ENCODE measurements around the gene TTC21A. TPM values are rescaled to one million over a fixed set of nuclear protein-coding genes. Genes with fewer than 3 reads are reported as not detected.

Gene TTC21A
- total and polyA plus RNA-seq, 8 donors = 3.1 to 31.3 (median 6.1) TPM

DNA sequence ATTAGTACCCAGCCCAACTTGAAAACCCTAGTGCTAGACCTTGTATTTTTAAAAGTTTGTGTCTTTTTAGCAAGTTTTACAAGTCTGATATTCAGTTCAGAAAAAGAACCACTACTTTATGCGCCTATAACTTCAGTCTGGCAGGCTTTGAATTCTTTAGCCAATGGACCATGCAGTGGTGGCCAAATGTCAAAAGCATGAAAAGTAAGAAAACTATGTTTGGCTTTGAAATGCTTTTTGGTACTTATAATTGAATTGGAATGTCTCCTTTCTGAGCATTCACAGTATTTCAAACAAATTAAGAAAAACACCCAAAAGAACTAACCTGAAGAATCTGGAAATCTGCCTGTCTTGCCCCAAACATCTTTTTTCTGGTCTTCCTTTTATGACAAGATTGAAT, 42.8 kb upstream of the TTC21A start:
- TF ChIP-seq, protein P1, sequence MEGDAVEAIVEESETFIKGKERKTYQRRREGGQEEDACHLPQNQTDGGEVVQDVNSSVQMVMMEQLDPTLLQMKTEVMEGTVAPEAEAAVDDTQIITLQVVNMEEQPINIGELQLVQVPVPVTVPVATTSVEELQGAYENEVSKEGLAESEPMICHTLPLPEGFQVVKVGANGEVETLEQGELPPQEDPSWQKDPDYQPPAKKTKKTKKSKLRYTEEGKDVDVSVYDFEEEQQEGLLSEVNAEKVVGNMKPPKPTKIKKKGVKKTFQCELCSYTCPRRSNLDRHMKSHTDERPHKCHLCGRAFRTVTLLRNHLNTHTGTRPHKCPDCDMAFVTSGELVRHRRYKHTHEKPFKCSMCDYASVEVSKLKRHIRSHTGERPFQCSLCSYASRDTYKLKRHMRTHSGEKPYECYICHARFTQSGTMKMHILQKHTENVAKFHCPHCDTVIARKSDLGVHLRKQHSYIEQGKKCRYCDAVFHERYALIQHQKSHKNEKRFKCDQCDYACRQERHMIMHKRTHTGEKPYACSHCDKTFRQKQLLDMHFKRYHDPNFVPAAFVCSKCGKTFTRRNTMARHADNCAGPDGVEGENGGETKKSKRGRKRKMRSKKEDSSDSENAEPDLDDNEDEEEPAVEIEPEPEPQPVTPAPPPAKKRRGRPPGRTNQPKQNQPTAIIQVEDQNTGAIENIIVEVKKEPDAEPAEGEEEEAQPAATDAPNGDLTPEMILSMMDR (IDR thresholded peaks at IDR 0.05) = no peak
- ATAC-seq = no peak
- intact Hi-C loops (cut with DNase I) = no loop called here
- Histone ChIP-seq H3K27me3 (no peaks in the 10 kb centered on the region), H3K4me1 (no peaks in the 10 kb centered on the region), H3K36me3 (peaks cover 0 to 16% (median 7%) of the 10 kb centered on the region in 3 donors), H3K4me3 (no peak overlapping the region), H3K27ac (no peak overlapping the region), H3K9me3 (no peaks in the 10 kb centered on the region)
- FAIRE-seq = no peak
- DNase-seq = no peak
- 97 to 100% methylated on average over 1 of the region's 1 CpG for WGBS, 2 donors

DNA sequence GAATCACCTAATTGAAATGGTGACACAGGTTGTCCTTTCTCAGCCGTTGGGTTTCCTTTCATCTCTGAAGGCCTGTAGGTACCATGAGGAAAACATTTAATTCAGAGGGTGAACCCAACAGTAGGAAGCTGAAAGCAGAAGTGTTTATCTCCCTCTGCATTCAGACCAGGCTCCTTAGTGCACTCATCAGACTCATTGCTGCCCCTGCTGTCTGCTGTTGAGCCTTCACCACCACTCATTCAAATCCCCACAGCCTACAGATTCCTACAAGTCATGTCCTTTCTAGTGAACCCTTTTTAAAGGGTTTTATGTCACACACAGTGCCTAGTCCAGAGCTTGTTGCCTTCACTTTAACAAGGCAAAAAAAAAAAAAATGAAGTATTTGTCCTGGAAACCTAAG, 42.3 kb upstream of the TTC21A start:
- H3K27ac ChIP-seq = no peak overlapping the region
- no peaks in the 10 kb centered on the region for H3K9me3 ChIP-seq
- ATAC-seq = peak in 3 of 4 donors; percentile 53 to 73 (median 66)
- intact Hi-C loops (cut with DNase I) = no loop called here
- no peaks in the 10 kb centered on the region for H3K4me1 ChIP-seq
- WGBS, 2 donors = 19 to 38% methylated on average over 1 of the region's 1 CpG
- peaks cover 0 to 21% (median 9%) of the 10 kb centered on the region in 3 donors for H3K36me3 ChIP-seq
- no peaks in the 10 kb centered on the region for H3K27me3 ChIP-seq
- no peak for FAIRE-seq
- H3K4me3 ChIP-seq = no peak overlapping the region
- DNase-seq = no peak
- TF ChIP-seq, protein P1 (IDR thresholded peaks at IDR 0.05) = no peak

DNA sequence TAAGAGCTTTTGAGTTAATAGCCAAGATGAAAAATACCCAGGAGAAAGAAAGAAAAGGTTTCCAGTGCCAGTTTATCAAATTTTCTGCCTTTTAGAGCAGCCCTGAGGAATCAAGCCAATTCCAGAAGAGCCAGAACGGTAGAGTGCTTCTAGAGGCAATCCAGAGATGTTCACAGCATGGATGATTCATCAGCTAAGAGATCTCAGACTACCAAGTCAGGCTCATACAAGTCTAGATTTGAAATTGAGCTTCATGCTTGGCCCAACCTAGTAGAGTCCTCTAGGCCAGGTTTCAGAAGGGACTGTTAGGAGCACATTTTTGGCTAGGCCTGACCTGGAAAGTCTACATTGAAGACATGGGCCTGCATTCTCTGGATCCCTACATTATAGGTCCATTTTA, 40.2 kb upstream of the TTC21A start:
- Histone ChIP-seq H3K4me3 (no peak overlapping the region), H3K36me3 (peaks cover 0 to 24% (median 9%) of the 10 kb centered on the region in 3 donors), H3K27ac (no peak overlapping the region), H3K9me3 (no peaks in the 10 kb centered on the region), H3K27me3 (no peaks in the 10 kb centered on the region), H3K4me1 (no peaks in the 10 kb centered on the region)
- no peak for ATAC-seq
- DNase-seq = no peak
- TF ChIP-seq, protein P1 (IDR thresholded peaks at IDR 0.05) = no peak
- no peak for FAIRE-seq
- 63 to 67% methylated on average over 1 of the region's 1 CpG for WGBS, 2 donors
- intact Hi-C loops (cut with DNase I) = no loop called here

DNA sequence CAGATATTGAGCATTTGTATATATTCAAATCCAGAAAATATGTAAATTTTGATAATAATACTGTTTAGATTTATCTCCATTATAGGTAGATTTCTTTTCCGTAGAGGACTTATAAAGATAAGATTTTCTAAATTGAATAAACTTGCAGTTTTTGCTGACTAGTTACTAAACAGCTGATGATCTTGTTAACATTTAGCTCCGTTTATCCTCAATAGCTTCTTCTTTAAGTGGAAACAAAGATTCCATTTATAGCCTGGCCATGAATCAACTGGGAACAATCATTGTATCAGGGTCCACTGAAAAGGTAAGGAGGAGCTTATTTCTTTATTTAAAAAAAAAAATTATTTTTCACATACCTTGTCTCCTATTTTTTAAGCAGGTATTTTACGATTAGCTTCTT, 38.9 kb upstream of the TTC21A start:
- H3K4me3 ChIP-seq = no peak overlapping the region
- 82 to 86% methylated on average over 3 of the region's 3 CpGs for WGBS, 2 donors
- ATAC-seq (no peak), DNase-seq (no peak), FAIRE-seq (no peak)
- no peaks in the 10 kb centered on the region for H3K9me3 ChIP-seq
- no peaks in the 10 kb centered on the region for H3K4me1 ChIP-seq
- TF ChIP-seq, protein P1 (IDR thresholded peaks at IDR 0.05) = no peak
- intact Hi-C loops (cut with DNase I) = no loop called here
- no peak overlapping the region for H3K27ac ChIP-seq
- H3K36me3 ChIP-seq = peaks cover 0 to 24% (median 9%) of the 10 kb centered on the region in 3 donors
- no peaks in the 10 kb centered on the region for H3K27me3 ChIP-seq

DNA sequence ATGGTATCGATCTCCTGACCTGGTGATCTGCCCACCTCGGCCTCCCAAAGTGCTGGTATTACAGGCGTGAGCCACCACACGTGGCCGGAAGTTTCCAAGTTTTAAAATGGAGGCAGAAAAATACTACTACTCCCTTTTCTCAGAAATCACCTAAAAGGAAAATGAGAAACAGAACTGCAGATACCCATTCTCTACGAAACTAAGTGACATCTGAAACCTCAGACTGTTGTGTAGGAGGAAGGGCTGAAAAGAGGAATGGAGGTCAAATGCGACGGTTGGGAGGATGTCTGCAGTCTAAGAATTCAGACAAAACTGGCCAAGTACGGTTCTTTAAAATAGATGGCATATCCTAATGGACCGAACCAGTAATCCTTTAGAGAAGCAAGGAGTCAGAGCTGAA, 31.6 kb upstream of the TTC21A start:
- no peaks in the 10 kb centered on the region for H3K9me3 ChIP-seq
- ATAC-seq (no peak), DNase-seq (no peak), FAIRE-seq (no peak)
- H3K36me3 ChIP-seq = peaks cover 3 to 32% (median 20%) of the 10 kb centered on the region in 3 donors
- no peaks in the 10 kb centered on the region for H3K4me1 ChIP-seq
- H3K27ac ChIP-seq = no peak overlapping the region
- no peaks in the 10 kb centered on the region for H3K27me3 ChIP-seq
- H3K4me3 ChIP-seq = no peak overlapping the region
- WGBS, 2 donors = 95 to 99% methylated on average over 10 of the region's 10 CpGs
- TF ChIP-seq, protein P1 (IDR thresholded peaks at IDR 0.05) = no peak
- intact Hi-C loops (cut with DNase I) = no loop called here
